HAP-1 (cell line): ENCODE results near the gene USP15.
A peak's percentile ranks its signal among the peaks of the same experiment; 100 is the strongest.

Experiments
- DNase-seq, 2 experiments: peaks; one replicate each; pipeline ENCODE4 v3.0.0-alpha.2; 2016 to 2020; ENCODE audit warnings: low spot score in 2 of 2
- H3K27me3 ChIP-seq: fragments of 250-450 bp; sonication (Bioruptor Pico); 2 replicates; pipeline ENCODE4 v1.5.1; 2020; ENCODE audit warnings: low read depth, mild to moderate bottlenecking, moderate library complexity
- H3K36me3 ChIP-seq: fragments of 250-450 bp; sonication (Bioruptor Pico); replicated peaks from 2 replicates; pipeline ENCODE4 v1.5.1; 2020; ENCODE audit warnings: mild to moderate bottlenecking
- H3K4me1 ChIP-seq: fragments of 250-450 bp; sonication (Bioruptor Pico); 2 replicates; pipeline ENCODE4 v1.5.1; 2020; ENCODE audit warnings: mild to moderate bottlenecking
- H3K4me3 ChIP-seq: fragments of 250-450 bp; sonication (Bioruptor Pico); 2 replicates; pipeline ENCODE4 v1.5.1; 2020; ENCODE audit warnings: mild to moderate bottlenecking, moderate library complexity
- H3K9me3 ChIP-seq: fragments of 250-450 bp; sonication (Bioruptor Pico); 2 replicates; pipeline ENCODE4 v1.5.1; 2020; ENCODE audit warnings: mild to moderate bottlenecking, moderate library complexity
- in situ Hi-C: fragments of 300-500 bp; cut with MboI; formaldehyde crosslinking; loops from 3 replicates; pipeline ENCODE4 v1.14.3; 2020; ENCODE audit warnings: low sequenced_read_pairs, inconsistent platforms, mixed read lengths

USP15 gene

DNA sequence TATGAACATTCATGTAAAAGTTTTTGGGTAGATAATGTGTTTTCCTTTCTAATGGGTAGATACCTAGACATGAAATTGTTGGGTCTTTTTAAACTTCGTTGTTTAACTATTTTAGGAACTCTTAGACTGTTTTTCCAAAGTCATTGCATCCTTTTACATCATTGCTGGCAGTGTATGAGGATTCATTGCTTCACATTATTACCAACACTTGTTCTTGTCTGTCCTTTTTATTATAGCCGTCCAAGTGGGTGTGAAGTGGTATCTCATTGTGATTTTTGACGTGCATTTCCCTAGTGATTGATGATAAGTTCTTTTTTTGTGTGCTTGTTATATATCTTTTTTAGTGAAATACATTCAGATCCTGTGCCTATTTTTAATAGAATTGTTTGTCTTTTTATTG, 39.4 kb downstream of the USP15 start:
- no peak for DNase-seq
- peaks cover 44% of the 10 kb centered on the region for H3K36me3 ChIP-seq
- peaks cover 2% of the 10 kb centered on the region; the same call in 1 of the 2 replicates for H3K9me3 ChIP-seq
- no peak overlapping the region for H3K4me3 ChIP-seq
- no peaks in the 10 kb centered on the region for H3K27me3 ChIP-seq
- in situ Hi-C loops: no loop called here
- H3K4me1 ChIP-seq: peaks cover 24% of the 10 kb centered on the region

DNA sequence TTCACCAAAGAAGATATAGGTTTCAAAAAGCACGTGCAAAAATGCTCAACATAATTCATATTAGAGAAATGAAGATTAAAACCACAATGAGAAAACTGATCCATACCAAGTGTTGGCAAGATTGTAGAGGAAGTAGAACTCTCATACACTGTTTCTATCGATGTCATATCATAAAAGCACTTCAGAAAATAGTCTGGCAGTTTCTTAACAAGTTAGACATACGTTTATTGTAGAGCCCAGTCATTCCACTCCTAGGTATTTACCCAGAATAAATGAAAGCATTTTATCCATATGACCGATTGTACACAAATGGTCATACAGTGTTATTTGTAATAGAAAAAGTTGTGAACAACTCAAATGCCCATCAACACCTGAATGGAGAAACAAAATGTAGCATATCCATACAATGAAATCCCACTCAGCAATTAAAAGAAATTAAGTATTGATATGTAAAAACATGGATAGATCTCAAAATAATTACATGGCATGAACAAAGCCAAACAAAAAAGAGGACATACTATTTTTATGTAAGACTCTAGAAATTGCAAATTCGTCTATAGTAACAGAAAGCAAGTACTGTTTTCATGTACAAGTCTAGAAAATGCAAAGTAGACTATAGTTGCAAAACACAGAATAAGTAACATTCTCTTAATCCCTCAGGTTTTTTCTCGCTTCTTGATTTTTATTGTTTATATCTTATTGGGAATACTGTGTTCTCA, 41.0 kb downstream of the USP15 start:
- Histone ChIP-seq H3K4me1 (peaks cover 20% of the 10 kb centered on the region), H3K9me3 (peaks cover 2% of the 10 kb centered on the region; the same call in 1 of the 2 replicates), H3K4me3 (no peak overlapping the region), H3K36me3 (peaks cover 31% of the 10 kb centered on the region), H3K27me3 (no peaks in the 10 kb centered on the region)
- in situ Hi-C loops: no loop called here
- peak in 1 of 2 experiments; percentile 32 for DNase-seq

DNA sequence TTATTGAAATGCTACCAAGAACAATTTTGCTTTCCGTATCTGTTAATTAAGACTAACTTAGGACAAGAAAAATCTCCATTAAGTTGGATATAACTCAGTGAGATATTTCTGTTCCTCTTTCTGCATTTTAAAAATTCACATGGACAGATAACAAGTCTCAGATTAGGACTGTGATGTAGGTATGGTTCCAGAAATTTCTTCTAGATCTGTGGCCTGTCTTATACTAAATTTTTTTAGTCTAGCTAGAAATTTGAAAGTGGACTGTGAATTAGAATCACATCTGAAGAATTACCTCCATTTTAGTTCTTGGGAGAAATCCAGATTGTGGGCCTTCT, 41.6 kb downstream of the USP15 start:
- Histone ChIP-seq H3K36me3 (peaks cover 28% of the 10 kb centered on the region), H3K4me1 (peaks cover 20% of the 10 kb centered on the region), H3K27me3 (no peaks in the 10 kb centered on the region), H3K4me3 (no peak overlapping the region), H3K9me3 (peaks cover 2% of the 10 kb centered on the region; the same call in 1 of the 2 replicates)
- no peak for DNase-seq
- in situ Hi-C loops: no loop called here

DNA sequence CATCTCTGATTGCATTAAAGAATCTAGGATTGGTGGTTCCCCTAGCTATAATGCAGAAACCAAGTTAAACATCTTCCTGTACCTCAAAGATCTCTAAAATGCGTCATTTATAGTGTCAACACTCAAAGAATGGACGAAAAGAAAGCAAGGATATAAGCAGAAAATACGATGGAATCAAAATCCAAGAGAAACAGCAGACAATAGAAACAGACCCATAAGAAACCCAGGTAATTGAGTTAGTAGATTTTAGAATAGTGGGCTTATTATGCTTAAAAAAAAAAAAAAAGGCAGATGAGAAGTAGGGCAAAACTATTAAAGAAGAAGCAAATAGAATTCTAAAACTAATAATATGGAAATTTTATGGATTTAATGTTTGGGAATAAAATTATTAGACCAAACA, 44.4 kb downstream of the USP15 start:
- in situ Hi-C loops: no loop called here

DNA sequence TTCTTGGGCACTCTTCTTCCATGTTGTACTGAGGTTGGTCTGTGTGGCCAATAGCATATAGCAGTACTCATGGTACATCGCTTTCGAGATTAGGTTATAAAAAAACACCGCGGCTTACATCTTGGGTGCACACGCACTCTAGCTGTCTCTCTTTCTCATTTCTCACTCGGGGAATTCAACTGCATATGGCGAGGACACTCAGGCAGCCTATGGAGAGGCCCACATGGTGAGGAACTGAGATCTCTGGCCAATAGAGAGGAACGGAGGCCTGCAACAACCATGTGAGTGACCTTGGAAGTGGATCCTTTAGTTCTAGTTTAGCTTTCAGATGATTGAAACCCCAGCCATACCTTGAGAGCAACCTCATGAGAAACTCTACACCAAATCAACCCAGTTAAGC, 45.6 kb downstream of the USP15 start:
- Histone ChIP-seq H3K36me3 (peaks cover 30% of the 10 kb centered on the region), H3K27me3 (no peaks in the 10 kb centered on the region), H3K4me3 (no peak overlapping the region), H3K9me3 (peaks cover 2% of the 10 kb centered on the region; the same call in 1 of the 2 replicates), H3K4me1 (peaks cover 10% of the 10 kb centered on the region)
- no peak for DNase-seq
- in situ Hi-C loops: no loop called here

More for the DNA sequence above, 44.4 kb downstream of the USP15 start:
- Histone ChIP-seq H3K4me3 (no peak overlapping the region), H3K27me3 (no peaks in the 10 kb centered on the region), H3K9me3 (peaks cover 2% of the 10 kb centered on the region; the same call in 1 of the 2 replicates), H3K36me3 (peaks cover 30% of the 10 kb centered on the region), H3K4me1 (peaks cover 20% of the 10 kb centered on the region)
- DNase-seq: no peak

DNA sequence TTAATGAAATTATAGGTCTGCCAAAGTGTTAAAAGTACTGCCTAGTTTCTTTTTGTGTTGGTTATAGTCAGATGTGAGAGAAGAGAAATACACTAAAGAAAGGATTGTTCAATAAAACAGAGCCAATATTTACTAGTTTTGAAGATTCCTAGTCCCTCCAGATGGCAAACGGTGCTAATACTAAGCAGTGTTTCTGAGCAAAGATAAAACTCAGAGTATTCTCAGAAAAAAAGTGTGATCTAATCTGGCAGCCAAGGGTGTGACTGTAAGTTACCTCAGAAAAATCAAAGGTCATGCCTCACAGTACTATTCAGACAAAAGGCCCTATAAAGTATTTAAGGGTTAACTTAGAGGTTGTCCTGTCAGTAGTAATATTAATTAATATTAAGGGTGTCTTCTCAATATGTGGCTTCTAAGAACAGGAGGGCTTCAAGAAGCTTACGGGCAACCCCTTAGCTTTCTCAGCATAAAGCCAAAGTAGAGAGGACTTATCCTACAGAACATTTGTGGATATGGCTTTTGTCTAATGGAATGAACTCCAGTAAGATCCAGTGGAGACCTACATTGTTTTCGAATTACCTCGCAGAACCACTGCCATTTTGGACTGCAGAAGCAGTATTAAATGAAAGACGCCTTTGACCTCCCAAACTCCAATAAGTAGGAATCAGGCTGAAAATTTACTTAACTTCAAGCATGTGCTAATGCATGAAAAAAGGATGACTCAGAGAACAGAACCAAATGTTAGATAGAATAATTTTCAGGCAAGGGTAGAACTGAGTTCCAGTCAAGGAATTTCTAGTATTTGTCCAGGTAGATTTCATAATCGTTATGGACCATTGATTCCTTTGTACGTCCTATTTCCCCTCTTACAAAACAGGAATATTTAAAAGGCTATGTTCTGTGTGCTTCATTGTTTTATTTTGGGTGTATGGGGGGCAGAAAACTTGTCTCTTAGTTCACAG, 46.6 kb downstream of the USP15 start:
- no peaks in the 10 kb centered on the region for H3K27me3 ChIP-seq
- H3K9me3 ChIP-seq: peaks cover 2% of the 10 kb centered on the region; the same call in 1 of the 2 replicates
- DNase-seq: no peak
- H3K36me3 ChIP-seq: peaks cover 30% of the 10 kb centered on the region
- no peaks in the 10 kb centered on the region for H3K4me1 ChIP-seq
- H3K4me3 ChIP-seq: no peak overlapping the region
- in situ Hi-C loops: no loop called here

DNA sequence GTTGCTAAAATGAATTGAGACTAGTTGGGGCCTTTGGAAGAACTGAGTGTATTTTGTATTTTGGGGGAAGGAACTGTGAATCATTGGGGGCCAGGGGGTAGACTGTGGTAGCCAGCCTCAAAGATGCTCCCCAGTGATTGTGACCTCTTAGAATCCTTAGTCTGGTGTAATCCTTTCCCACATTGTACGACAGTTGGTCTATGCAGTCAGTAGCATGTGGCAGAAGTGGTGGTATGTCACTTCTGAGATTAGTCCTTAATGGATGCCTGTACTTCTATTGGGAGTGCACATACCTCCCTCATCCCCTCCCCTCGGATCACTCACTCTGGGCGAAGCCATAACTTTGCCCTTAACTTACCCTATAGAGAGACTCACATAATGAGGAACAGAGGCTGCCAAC, 48.0 kb downstream of the USP15 start:
- in situ Hi-C loops: no loop called here
- peaks cover 21% of the 10 kb centered on the region for H3K36me3 ChIP-seq
- DNase-seq: no peak
- no peaks in the 10 kb centered on the region for H3K4me1 ChIP-seq
- H3K27me3 ChIP-seq: no peaks in the 10 kb centered on the region
- H3K9me3 ChIP-seq: peaks cover 2% of the 10 kb centered on the region; the same call in 1 of the 2 replicates
- no peak overlapping the region for H3K4me3 ChIP-seq

DNA sequence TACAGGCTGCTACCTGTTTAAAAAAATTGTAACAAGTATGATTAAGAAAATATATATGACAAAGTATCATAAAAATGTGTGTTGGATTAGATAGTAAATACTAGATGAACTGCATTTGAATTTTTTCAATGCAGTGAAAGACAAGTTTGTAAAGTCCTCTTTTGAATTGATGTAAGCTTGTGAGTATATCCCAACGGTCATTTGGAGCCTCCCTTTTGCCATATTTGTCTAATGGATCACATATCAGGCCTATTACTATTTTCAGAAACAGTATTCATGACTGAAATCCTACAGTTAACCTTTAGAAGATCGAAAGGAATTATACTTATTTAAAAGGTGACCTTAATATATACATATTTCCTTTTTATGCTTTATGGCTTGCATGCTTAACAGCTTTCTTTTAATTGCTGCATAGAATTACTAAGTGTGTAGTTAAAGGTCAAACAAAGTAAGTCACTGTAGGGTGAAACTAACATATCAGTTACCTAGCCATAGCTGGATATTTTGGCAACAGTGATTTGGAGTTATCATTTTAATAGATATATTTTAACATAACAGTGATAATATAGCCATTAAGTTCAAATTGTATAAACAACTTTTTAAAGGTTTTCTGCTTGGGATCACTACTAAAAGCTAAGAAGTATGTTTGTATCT, 53.6 kb downstream of the USP15 start:
- no peaks in the 10 kb centered on the region for H3K4me1 ChIP-seq
- no peak for DNase-seq
- H3K27me3 ChIP-seq: no peaks in the 10 kb centered on the region
- H3K4me3 ChIP-seq: no peak overlapping the region
- no peaks in the 10 kb centered on the region; the same call in none of the 2 replicates for H3K36me3 ChIP-seq
- in situ Hi-C loops: no loop called here
- no peaks in the 10 kb centered on the region for H3K9me3 ChIP-seq

DNA sequence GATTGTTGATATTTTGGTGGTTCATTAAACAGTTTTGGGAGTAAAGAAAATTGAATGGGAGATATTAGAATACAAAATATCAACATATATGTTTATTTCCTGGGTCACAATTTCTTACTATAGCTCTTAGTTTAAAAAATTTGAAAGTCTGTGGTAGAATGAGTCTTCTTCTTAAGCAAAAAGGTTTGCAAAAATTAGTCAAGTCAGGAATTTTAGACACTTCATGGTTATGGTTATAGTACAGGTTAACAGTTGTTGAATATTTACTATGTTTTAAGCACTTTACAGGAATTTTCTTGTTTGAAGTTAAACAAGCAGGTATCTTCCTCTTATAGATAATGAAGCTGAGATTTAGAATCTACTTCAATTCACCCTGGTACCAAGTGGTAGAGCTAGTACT, 56.8 kb downstream of the USP15 start:
- H3K36me3 ChIP-seq: peaks cover 7% of the 10 kb centered on the region
- no peaks in the 10 kb centered on the region for H3K4me1 ChIP-seq
- H3K4me3 ChIP-seq: no peak overlapping the region
- in situ Hi-C loops: no loop called here
- DNase-seq: no peak
- no peaks in the 10 kb centered on the region for H3K9me3 ChIP-seq
- H3K27me3 ChIP-seq: no peaks in the 10 kb centered on the region

DNA sequence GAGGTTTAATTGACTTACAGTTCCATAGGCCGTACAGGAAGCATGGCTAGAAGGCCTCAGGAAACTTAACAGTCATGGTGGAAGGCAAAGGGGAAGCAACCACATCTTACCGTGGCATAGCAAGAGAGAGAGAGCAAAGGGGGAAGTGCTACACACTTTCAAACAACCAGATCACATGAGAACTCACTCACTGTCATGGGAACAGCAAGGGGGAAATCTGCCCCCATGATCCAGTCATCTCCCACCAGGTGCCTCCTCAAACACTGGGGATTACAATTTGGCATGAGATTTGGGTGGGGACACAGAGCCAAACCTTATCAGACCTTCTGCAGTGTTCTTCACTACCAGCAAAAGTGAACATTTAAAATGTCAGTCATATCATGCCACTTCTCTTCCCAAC, 58.9 kb downstream of the USP15 start:
- Histone ChIP-seq H3K27me3 (no peaks in the 10 kb centered on the region), H3K9me3 (no peaks in the 10 kb centered on the region), H3K4me1 (no peaks in the 10 kb centered on the region), H3K4me3 (no peak overlapping the region), H3K36me3 (peaks cover 9% of the 10 kb centered on the region)
- in situ Hi-C loops: no loop called here
- no peak for DNase-seq

DNA sequence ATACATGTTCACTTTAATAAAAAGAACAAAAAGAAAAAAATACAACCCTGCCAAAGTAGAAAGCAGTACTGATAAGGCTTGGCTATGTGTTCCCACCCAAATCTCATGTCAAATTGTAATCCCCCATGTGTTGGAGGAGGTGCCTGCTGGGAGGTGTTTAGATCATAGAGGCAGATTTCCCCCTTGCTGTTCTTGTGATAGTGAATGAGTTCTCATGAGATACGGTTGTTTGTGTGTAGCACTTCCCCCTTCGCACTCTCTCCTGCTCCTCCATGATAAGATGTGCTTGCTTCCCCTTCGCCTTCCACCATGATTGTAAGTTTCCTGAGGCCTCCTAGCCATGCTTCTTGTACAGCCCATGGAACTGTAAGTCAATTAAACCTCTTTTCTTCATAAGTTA, 59.9 kb downstream of the USP15 start:
- H3K27me3 ChIP-seq: no peaks in the 10 kb centered on the region
- DNase-seq: no peak
- no peaks in the 10 kb centered on the region for H3K9me3 ChIP-seq
- H3K36me3 ChIP-seq: peaks cover 9% of the 10 kb centered on the region
- peaks cover 4% of the 10 kb centered on the region; the same call in 1 of the 2 replicates for H3K4me1 ChIP-seq
- in situ Hi-C loops: no loop called here
- H3K4me3 ChIP-seq: no peak overlapping the region

DNA sequence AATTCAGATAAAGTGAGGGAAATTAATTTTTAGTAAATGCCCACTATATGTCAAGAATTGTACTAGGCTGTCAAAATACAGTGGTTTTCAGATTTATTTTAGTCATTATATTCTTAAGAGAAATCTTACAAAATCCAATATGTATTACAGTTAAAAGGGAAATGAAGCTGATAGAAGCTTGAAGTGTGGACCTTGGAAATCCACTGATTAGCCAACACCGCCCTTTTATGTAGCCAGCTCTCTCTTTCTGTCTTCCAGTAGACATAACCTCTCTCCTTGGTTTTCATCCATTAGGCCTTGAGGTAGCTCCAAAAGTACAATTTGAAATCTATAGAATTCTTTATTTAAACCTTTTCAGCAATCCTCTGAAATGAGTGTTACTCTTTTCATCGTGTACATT, 63.2 kb downstream of the USP15 start:
- Histone ChIP-seq H3K4me3 (no peak overlapping the region), H3K4me1 (peaks cover 7% of the 10 kb centered on the region; the same call in 1 of the 2 replicates), H3K36me3 (peaks cover 9% of the 10 kb centered on the region), H3K27me3 (no peaks in the 10 kb centered on the region), H3K9me3 (no peaks in the 10 kb centered on the region)
- in situ Hi-C loops: no loop called here
- no peak for DNase-seq

DNA sequence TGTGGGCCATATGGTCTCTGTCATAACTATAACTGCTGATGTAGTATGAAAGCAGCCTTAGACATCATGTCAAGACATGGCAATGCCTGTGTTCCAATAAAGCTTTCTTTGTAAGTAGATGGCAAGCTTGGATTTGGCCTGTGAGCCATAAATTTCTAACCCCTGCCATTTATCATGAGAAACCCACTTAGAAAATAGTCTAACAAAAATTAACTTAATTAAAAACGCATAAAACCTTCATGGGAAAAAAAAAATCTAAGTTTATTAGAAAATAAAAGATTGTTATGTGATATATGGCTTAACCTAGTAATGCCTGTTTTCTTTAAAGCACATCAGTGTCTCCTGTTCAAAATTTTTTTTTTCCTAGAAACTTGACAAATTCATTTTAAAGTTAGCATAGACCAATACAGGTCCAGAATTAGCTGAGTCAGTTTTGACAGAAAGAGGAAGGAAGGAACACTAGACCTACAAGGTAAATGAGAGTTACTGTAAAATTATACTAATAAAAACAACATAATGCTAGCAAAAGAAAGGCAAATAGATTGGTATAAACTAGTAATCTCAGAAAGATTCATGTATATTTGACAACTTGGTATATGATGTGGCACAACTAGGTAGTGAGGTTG, 68.2 kb downstream of the USP15 start:
- Histone ChIP-seq H3K9me3 (no peaks in the 10 kb centered on the region), H3K27me3 (no peaks in the 10 kb centered on the region), H3K36me3 (no peaks in the 10 kb centered on the region; the same call in 1 of the 2 replicates), H3K4me1 (peaks cover 7% of the 10 kb centered on the region; the same call in 1 of the 2 replicates), H3K4me3 (no peak overlapping the region)
- in situ Hi-C loops: no loop called here
- DNase-seq: no peak
